HG02623 (cell line): ENCODE measurements around the gene ARHGEF6.
"Not testable (repeated sequence)": the region's sequence is repeated elsewhere in the genome, so short reads cannot be mapped to it uniquely, and the experiment has no call there.

Experiments used
- ATAC-seq: cut with Tn5 transposase; IDR thresholded peaks from one replicate; pipeline ENCODE4 v1.9.1; 2021; ENCODE audit warnings: moderate library complexity; ENCODE audit not compliant: unreplicated experiment

ARHGEF6 gene

GRCh38 chrX:136780763-136781162 lies at the start of gene ARHGEF6:
ARHGEF6 (minus strand) TSS chrX:136780932; CDS start chrX:136780882, 50 bp downstream.
- peak; percentile 56 for ATAC-seq

- ATAC-seq = no peak
Observed at GRCh38 chrX:136829413-136829812, 48.7 kb upstream of the ARHGEF6 start.

GRCh38 chrX:136828830-136829229 lies 48.1 kb upstream of the ARHGEF6 start:
- ATAC-seq = no peak

GRCh38 chrX:136827026-136827425 lies 46.3 kb upstream of the ARHGEF6 start:
- ATAC-seq = no peak

GRCh38 chrX:136825771-136826170 lies 45.0 kb upstream of the ARHGEF6 start:
- no peak for ATAC-seq

- no peak for ATAC-seq
Observed at GRCh38 chrX:136823175-136823574, 42.4 kb upstream of the ARHGEF6 start.

- ATAC-seq = no peak
Observed at GRCh38 chrX:136822337-136823095, 41.8 kb upstream of the ARHGEF6 start.

- ATAC-seq = not testable (repeated sequence)
Observed at GRCh38 chrX:136819756-136820155, 39.0 kb upstream of the ARHGEF6 start.

- no peak for ATAC-seq
Observed at GRCh38 chrX:136819031-136819703, 38.4 kb upstream of the ARHGEF6 start.

- ATAC-seq = no peak
Observed at GRCh38 chrX:136816975-136817374, 36.2 kb upstream of the ARHGEF6 start.

- no peak for ATAC-seq
Observed at GRCh38 chrX:136814847-136815750, 34.4 kb upstream of the ARHGEF6 start.

GRCh38 chrX:136812286-136812685 lies 31.6 kb upstream of the ARHGEF6 start:
- no peak for ATAC-seq

GRCh38 chrX:136810493-136810892 lies 29.8 kb upstream of the ARHGEF6 start:
- ATAC-seq = no peak

GRCh38 chrX:136806891-136807410 lies 26.2 kb upstream of the ARHGEF6 start:
- no peak for ATAC-seq

GRCh38 chrX:136802515-136802914 lies 21.8 kb upstream of the ARHGEF6 start:
- ATAC-seq = no peak

- no peak for ATAC-seq
Observed at GRCh38 chrX:136797787-136798186, 17.1 kb upstream of the ARHGEF6 start.

- not testable (repeated sequence) for ATAC-seq
Observed at GRCh38 chrX:136795132-136795531, 14.4 kb upstream of the ARHGEF6 start.

- not testable (repeated sequence) for ATAC-seq
Observed at GRCh38 chrX:136794660-136795059, 13.9 kb upstream of the ARHGEF6 start.

GRCh38 chrX:136794080-136794479 lies 13.3 kb upstream of the ARHGEF6 start:
- no peak for ATAC-seq

GRCh38 chrX:136789856-136790255 lies 9.1 kb upstream of the ARHGEF6 start:
- no peak for ATAC-seq

GRCh38 chrX:136784231-136784630 lies 3.5 kb upstream of the ARHGEF6 start:
- ATAC-seq = no peak
